Loucy (cell line): ENCODE results near the gene MGA.

Source experiments
- EZH2phosphoT487 ChIP-seq: fragments of 200-600 bp; IDR thresholded peaks from 2 replicates; pipeline ENCODE4 v1.6.1; 2018; ENCODE audit warnings: antibody characterized with exemption, mild to moderate bottlenecking, moderate library complexity, borderline replicate concordance
- TF ChIP-seq, protein P1 (sequence below): fragments of 200-600 bp; sonication (generic); conservative IDR thresholded peaks from 2 replicates; pipeline ENCODE4 v1.5.1; 2014; ENCODE audit warnings: mild to moderate bottlenecking, antibody characterized with exemption, low read length

DNA sequence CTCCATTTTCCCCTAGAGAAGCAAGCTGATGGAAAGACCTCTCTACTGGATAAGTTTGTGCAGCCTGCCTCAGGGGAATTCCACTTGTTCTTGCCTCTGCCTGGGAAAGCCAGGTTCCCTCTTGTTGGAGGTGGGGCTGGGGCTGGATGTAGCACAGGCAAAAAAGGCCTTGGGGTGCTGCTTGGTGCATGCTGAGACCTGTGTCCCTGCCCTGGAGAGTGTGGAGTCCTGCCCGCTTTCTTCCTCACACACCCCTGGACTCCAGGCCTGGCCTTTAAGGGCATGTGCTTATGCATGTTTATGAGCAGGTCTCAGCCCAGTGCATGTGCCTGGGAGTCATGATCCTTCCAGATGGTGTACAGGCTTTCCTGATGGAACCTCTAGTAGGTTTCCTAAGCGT is 144.2 kb downstream of the MGA start:
- TF ChIP-seq EZH2phosphoT487 = no peak
- TF ChIP-seq, protein P1, sequence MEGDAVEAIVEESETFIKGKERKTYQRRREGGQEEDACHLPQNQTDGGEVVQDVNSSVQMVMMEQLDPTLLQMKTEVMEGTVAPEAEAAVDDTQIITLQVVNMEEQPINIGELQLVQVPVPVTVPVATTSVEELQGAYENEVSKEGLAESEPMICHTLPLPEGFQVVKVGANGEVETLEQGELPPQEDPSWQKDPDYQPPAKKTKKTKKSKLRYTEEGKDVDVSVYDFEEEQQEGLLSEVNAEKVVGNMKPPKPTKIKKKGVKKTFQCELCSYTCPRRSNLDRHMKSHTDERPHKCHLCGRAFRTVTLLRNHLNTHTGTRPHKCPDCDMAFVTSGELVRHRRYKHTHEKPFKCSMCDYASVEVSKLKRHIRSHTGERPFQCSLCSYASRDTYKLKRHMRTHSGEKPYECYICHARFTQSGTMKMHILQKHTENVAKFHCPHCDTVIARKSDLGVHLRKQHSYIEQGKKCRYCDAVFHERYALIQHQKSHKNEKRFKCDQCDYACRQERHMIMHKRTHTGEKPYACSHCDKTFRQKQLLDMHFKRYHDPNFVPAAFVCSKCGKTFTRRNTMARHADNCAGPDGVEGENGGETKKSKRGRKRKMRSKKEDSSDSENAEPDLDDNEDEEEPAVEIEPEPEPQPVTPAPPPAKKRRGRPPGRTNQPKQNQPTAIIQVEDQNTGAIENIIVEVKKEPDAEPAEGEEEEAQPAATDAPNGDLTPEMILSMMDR = no peak
